GM21423 (cell line): ENCODE measurements around the gene NFILZ.
"Not testable (repeated sequence)": the region's sequence is repeated elsewhere in the genome, so short reads cannot be mapped to it uniquely, and the experiment has no call there.

ENCODE experiments used
- ATAC-seq: cut with Tn5 transposase; IDR thresholded peaks from one replicate; pipeline ENCODE4 v1.9.1; 2021; ENCODE audit warnings: mild to moderate bottlenecking, moderate library complexity; ENCODE audit not compliant: unreplicated experiment

The NFILZ gene

GRCh38 chr19:8611391-8611876 lies 19.0 kb upstream of the NFILZ start:
- no peak for ATAC-seq

- ATAC-seq, result no peak
Observed at GRCh38 chr19:8611877-8612806, 18.3 kb upstream of the NFILZ start.

GRCh38 chr19:8612807-8613171 lies 17.6 kb upstream of the NFILZ start:
- ATAC-seq, result no peak

GRCh38 chr19:8614455-8614854 lies 16.0 kb upstream of the NFILZ start:
- ATAC-seq, result no peak

- no peak for ATAC-seq
Observed at GRCh38 chr19:8615024-8615423, 15.4 kb upstream of the NFILZ start.

GRCh38 chr19:8615813-8616596 lies 14.4 kb upstream of the NFILZ start:
- ATAC-seq, result no peak

- no peak for ATAC-seq
Observed at GRCh38 chr19:8616861-8617260, 13.6 kb upstream of the NFILZ start.

- ATAC-seq, result not testable (repeated sequence)
Observed at GRCh38 chr19:8617325-8617724, 13.1 kb upstream of the NFILZ start.

GRCh38 chr19:8617984-8618383 lies 12.4 kb upstream of the NFILZ start:
- no peak for ATAC-seq

GRCh38 chr19:8618751-8619150 lies 11.7 kb upstream of the NFILZ start:
- ATAC-seq, result no peak

GRCh38 chr19:8622886-8623285 lies 7.5 kb upstream of the NFILZ start:
- not testable (repeated sequence) for ATAC-seq

- no peak for ATAC-seq
Observed at GRCh38 chr19:8626842-8627241, 3.6 kb upstream of the NFILZ start.

GRCh38 chr19:8629184-8629583 lies 1.2 kb upstream of the NFILZ start:
- ATAC-seq, result no peak

- no peak for ATAC-seq
Observed at GRCh38 chr19:8630796-8631424, 477 bp downstream of the NFILZ start.

GRCh38 chr19:8631425-8631819 lies 989 bp downstream of the NFILZ start:
- ATAC-seq, result no peak

GRCh38 chr19:8635422-8635821 lies 5.0 kb downstream of the NFILZ start:
- ATAC-seq, result no peak

GRCh38 chr19:8637070-8637469 lies 6.6 kb downstream of the NFILZ start:
- not testable (repeated sequence) for ATAC-seq

- no peak for ATAC-seq
Observed at GRCh38 chr19:8638078-8638619, 7.7 kb downstream of the NFILZ start.

- no peak for ATAC-seq
Observed at GRCh38 chr19:8639821-8640401, 9.5 kb downstream of the NFILZ start.

GRCh38 chr19:8640402-8641004 lies 10.1 kb downstream of the NFILZ start:
- no peak for ATAC-seq
